ENCODE data around the gene CNN2.

DNA sequence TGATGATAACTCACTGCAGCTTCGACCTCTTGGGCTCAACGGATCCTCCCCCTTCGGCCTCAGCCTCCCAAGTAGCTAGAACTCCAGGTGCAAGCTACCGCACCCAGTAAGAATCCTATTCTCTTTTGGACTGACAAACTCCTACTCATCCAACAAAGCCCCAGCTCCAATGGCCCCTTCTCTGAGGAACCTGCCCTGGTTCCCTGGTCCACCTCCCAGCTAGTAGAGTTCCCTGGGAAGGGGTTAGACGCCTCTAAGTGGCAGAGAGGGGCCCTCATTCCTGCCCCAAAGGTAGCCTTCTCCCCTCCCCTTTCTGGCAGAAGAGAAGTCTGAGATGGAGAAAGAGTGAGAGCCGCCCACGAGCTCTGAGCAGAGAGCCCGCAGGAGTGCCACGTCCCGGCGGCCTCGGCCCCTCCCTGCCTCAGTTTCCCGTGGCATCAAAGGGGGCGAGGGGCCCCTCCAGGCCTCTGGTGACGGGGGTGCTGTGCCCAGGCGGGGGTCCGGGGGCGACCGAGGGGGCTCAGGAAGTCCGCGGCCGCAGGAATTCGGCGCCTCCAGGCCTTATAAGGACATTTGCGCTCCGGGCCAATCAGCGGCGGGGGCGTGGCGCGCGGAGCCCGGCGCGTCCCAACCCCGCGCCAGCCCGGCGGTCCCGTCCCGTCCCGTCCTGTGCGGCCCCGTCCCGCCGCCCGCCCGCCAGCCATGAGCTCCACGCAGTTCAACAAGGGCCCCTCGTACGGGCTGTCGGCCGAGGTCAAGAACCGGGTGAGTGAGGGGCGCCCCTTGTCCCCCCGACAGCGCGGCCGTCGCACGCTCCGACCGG, at the start of gene CNN2:
- TF ChIP-seq, protein P1, sequence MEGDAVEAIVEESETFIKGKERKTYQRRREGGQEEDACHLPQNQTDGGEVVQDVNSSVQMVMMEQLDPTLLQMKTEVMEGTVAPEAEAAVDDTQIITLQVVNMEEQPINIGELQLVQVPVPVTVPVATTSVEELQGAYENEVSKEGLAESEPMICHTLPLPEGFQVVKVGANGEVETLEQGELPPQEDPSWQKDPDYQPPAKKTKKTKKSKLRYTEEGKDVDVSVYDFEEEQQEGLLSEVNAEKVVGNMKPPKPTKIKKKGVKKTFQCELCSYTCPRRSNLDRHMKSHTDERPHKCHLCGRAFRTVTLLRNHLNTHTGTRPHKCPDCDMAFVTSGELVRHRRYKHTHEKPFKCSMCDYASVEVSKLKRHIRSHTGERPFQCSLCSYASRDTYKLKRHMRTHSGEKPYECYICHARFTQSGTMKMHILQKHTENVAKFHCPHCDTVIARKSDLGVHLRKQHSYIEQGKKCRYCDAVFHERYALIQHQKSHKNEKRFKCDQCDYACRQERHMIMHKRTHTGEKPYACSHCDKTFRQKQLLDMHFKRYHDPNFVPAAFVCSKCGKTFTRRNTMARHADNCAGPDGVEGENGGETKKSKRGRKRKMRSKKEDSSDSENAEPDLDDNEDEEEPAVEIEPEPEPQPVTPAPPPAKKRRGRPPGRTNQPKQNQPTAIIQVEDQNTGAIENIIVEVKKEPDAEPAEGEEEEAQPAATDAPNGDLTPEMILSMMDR (IDR thresholded peaks at IDR 0.05): no peak
- TF ChIP-seq EP300 (IDR thresholded peaks at IDR 0.05): peak in 1 of 2 donors; percentile 75
